ENCODE measurements around the gene IGDCC3.

- TF ChIP-seq CTCF (IDR thresholded peaks at IDR 0.05 in 4 of 5, conservative IDR thresholded peaks at IDR 0.05 in 1 of 5) (no peak), POLR2A (IDR thresholded peaks at IDR 0.05) (no peak)
Observed at GRCh38 chr15:65303687-65304380, 74.0 kb downstream of the IGDCC3 start.

Data from gastrocnemius medialis (tissue), 4 donors.